NCI-H2107 treated with DMSO at 0.1 percent for 48 hours (cell line): ENCODE data around the gene TBCEL.

Experiments used
- DNase-seq: peaks from one replicate; lab custom pipeline; 2025; ENCODE audit not compliant: unreplicated experiment; lab: John Stamatoyannopoulos, UW

Gene TBCEL

GRCh38 chr11:121134741-121135312, 110.9 kb downstream of the TBCEL start:
- no peak for DNase-seq

GRCh38 chr11:121137005-121137404, 113.1 kb downstream of the TBCEL start:
- no peak for DNase-seq

GRCh38 chr11:121138259-121138658, 114.4 kb downstream of the TBCEL start:
- no peak for DNase-seq

- no peak for DNase-seq
Measured at GRCh38 chr11:121140369-121140768, 116.5 kb downstream of the TBCEL start.
